Esophagus muscularis mucosa (tissue), 3 donors: ENCODE results near the gene MATK.

Experiments
- CTCF ChIP-seq, 3 experiments: fragments of 200-600 bp in 2 of 3; fragments of 450-650 bp in 1 of 3; sonication (generic) in 2 of 3; IDR thresholded peaks; one replicate each; pipeline ENCODE4 v1.5.1; 2017 to 2019; ENCODE audit warnings: antibody characterized with exemption in 3 of 3, mild to moderate bottlenecking in 2 of 3, moderate library complexity in 1 of 3
- POLR2A ChIP-seq: fragments of 450-650 bp; IDR thresholded peaks from one replicate; pipeline ENCODE4 v1.6.1; 2017; ENCODE audit warnings: antibody characterized with exemption, moderate library complexity, mild to moderate bottlenecking, low read depth
- POLR2AphosphoS5 ChIP-seq, 2 donors: sonication (generic); formaldehyde crosslinking; IDR thresholded peaks; one replicate each; pipeline ENCODE4 v1.6.1; 2017; ENCODE audit warnings: antibody characterized with exemption in 2 of 2

DNA sequence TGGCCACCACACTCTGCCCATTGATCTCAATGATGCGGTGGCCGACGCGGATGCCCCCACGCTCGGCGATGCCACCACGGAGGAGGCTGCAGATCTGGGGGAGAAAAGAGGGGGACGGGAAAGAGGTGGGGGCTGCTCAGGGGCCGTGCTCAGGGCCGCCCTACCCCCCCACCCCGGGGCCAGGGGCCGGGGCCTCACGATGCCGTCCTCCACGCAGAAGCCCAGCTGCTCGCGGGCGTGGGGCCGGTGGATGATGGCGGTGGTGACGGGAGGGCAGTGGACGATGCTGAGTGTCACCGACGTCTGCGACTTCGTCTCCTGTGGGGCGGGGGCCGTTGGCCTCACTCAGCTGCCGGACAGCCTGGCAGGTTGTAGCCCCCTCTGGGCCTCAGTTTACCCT, 34.9 kb downstream of the MATK start:
- TF ChIP-seq CTCF (IDR thresholded peaks at IDR 0.05), result no peak
- no peak for TF ChIP-seq POLR2AphosphoS5 (IDR thresholded peaks at IDR 0.05)
- TF ChIP-seq POLR2A, result no peak
